Measurements from ENCODE around the gene CEP164. TPM values are rescaled to one million over a fixed set of nuclear protein-coding genes. Genes with fewer than 3 reads are reported as not detected.
A peak's percentile ranks its signal among the peaks of the same experiment; 100 is the strongest.

Gene CEP164
- total RNA-seq, 1 donor from 2014 or later, result 15.1 TPM

DNA sequence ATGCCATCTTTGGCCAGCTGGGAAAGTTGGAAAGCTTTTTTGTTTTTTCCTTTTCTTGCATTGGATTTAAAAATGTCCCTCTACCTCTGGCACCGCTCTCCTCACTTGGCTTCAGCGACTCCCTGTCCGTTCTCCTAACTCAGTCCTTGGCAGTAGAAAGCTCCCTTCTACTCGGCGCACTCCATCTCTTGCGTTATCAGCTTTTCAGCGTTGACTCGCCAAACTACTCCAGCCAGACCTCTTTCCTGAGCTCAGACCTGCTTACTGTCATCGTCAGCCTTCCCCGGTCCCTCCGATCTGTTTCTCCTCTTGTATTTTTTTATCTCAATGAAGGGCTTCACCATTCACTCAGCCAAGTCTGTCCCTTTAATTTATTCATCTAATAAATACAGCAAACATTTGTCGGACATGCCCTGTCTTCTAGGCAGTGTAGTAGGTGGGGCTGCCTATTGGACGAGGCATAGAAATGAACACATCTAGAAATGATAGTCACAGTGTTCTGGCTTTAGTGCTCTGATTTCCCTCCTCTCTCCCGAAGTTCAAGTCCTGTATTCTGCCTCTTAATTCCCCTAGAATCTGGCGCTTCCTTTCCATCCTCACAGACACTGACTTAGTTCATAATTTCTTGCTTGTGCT is 839 bp downstream of the CEP164 start:
- no peaks in the 10 kb centered on the region for H3K36me3 ChIP-seq
- peak in 1 of 2 donors; percentile 77 for DNase-seq (ENCODE audit: low spot score in 2 of 2)
- no peaks in the 10 kb centered on the region for H3K9me3 ChIP-seq
- no peaks in the 10 kb centered on the region for H3K27me3 ChIP-seq
- H3K4me3 ChIP-seq, result peak overlapping the region; percentile 82 to 87
- TF ChIP-seq, protein P1, sequence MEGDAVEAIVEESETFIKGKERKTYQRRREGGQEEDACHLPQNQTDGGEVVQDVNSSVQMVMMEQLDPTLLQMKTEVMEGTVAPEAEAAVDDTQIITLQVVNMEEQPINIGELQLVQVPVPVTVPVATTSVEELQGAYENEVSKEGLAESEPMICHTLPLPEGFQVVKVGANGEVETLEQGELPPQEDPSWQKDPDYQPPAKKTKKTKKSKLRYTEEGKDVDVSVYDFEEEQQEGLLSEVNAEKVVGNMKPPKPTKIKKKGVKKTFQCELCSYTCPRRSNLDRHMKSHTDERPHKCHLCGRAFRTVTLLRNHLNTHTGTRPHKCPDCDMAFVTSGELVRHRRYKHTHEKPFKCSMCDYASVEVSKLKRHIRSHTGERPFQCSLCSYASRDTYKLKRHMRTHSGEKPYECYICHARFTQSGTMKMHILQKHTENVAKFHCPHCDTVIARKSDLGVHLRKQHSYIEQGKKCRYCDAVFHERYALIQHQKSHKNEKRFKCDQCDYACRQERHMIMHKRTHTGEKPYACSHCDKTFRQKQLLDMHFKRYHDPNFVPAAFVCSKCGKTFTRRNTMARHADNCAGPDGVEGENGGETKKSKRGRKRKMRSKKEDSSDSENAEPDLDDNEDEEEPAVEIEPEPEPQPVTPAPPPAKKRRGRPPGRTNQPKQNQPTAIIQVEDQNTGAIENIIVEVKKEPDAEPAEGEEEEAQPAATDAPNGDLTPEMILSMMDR (IDR thresholded peaks at IDR 0.05), result no peak
- intact Hi-C loops (cut with DNase I), result loop anchor here (2.0 to 5.0 kb wide), 4 partner anchors 96 to 556 kb away; partner anchors contain the start of genes BUD13, PCSK7, RNF214 and ZPR1
- H3K27ac ChIP-seq, result peak overlapping the region; percentile 88 to 89
- peaks cover 0 to 6% of the 10 kb centered on the region in 2 donors for H3K4me1 ChIP-seq

DNA sequence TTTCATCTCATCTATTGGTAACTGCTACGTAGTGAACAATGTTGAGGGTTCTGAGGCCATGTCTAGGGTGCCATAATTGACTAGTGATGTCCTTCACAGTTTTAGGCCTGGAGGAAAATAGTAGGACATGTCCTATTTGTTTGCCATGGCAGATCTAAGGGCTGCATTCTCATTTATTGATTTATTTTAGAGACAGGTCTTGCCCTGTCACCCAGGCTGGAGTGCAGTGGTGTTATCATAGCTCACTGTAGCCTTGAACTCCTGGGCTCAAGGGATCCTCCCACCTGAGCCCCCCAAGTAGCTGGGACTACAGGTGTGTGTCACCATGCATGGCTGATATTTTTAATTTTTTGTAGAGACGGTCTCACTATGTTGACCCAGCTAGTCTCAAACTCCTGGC is 5.2 kb downstream of the CEP164 start:
- intact Hi-C loops (cut with DNase I), result no loop called here
- no peak overlapping the region for H3K27ac ChIP-seq
- peaks cover 0 to 9% of the 10 kb centered on the region in 2 donors for H3K36me3 ChIP-seq
- no peaks in the 10 kb centered on the region for H3K27me3 ChIP-seq
- DNase-seq (ENCODE audit: low spot score in 2 of 2), result no peak
- TF ChIP-seq, protein P1 (IDR thresholded peaks at IDR 0.05), result no peak
- H3K9me3 ChIP-seq, result no peaks in the 10 kb centered on the region
- H3K4me1 ChIP-seq, result peaks cover 0 to 6% of the 10 kb centered on the region in 2 donors
- no peak overlapping the region for H3K4me3 ChIP-seq

DNA sequence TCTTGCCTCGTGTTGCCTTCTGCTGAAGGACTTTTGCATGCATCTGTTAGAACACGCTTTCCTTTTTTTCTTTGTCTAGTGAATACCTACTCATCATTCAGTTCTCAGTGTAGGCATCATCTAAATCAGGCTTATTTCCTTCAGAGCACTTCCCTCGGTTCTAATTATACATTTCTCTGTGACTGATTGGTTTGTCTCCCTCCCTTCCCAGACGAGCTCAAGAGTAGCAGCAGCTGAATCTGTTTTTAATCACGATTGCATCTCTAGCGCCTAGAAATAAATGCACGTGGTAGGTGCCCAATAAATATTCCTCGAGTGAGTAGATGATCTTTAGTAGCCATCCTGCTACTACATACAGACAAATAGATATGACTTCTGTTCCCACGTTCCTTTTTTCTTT is 6.3 kb downstream of the CEP164 start:
- Histone ChIP-seq H3K27me3 (no peaks in the 10 kb centered on the region), H3K4me1 (peaks cover 0 to 4% of the 10 kb centered on the region in 2 donors), H3K27ac (no peak overlapping the region), H3K4me3 (no peak overlapping the region), H3K36me3 (peaks cover 7 to 20% of the 10 kb centered on the region in 2 donors), H3K9me3 (no peaks in the 10 kb centered on the region)
- intact Hi-C loops (cut with DNase I), result no loop called here
- TF ChIP-seq, protein P1 (IDR thresholded peaks at IDR 0.05), result no peak
- no peak for DNase-seq (ENCODE audit: low spot score in 2 of 2)

DNA sequence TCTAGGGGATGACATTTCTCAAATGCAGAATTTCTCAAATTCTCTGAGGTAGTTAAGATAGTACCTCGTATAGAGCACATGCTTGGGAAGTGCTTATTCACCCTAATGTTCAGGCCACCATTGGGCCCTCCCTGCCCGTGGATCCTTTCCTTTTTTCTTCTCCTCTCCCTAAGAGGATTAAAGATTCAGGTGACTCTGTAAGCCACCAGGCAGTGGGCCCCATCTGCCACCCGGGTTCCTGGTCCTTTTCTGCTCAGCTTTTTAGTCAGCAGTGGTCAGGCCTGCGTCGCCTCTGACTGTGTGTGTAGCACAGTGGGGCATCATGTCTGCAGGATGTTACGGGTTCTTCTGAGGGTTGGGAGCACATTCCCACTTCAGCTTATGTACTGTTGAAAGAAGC is 7.2 kb downstream of the CEP164 start:
- intact Hi-C loops (cut with DNase I), result no loop called here
- H3K4me1 ChIP-seq, result peaks cover 0 to 3% of the 10 kb centered on the region in 2 donors
- no peak for DNase-seq (ENCODE audit: low spot score in 2 of 2)
- no peaks in the 10 kb centered on the region for H3K9me3 ChIP-seq
- TF ChIP-seq, protein P1 (IDR thresholded peaks at IDR 0.05), result no peak
- H3K27ac ChIP-seq, result no peak overlapping the region
- H3K36me3 ChIP-seq, result peaks cover 10 to 27% of the 10 kb centered on the region in 2 donors
- H3K27me3 ChIP-seq, result no peaks in the 10 kb centered on the region
- H3K4me3 ChIP-seq, result no peak overlapping the region

DNA sequence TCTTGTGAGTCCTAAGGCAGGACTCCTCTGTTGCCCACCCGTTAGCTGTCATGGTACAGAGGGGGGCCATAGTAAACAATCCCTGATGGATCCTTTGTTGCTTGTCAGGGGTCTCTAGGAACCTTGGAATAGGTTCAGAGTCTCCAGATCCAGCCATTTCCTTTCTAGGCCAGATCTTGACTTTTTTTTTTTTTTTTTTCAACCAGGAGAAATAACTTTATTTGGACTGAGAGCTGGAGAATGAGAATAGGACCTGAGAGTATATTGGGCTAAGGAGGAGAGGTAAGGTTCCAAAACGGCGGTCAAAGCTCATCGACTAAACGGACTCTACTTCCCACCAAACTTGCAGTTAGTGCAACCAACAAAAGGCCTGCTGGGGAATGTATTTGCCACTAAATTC is 7.7 kb downstream of the CEP164 start:
- TF ChIP-seq, protein P1 (IDR thresholded peaks at IDR 0.05), result no peak
- H3K4me1 ChIP-seq, result no peaks in the 10 kb centered on the region
- intact Hi-C loops (cut with DNase I), result no loop called here
- peaks cover 15 to 32% of the 10 kb centered on the region in 2 donors for H3K36me3 ChIP-seq
- H3K9me3 ChIP-seq, result no peaks in the 10 kb centered on the region
- no peak overlapping the region for H3K4me3 ChIP-seq
- no peaks in the 10 kb centered on the region for H3K27me3 ChIP-seq
- no peak for DNase-seq (ENCODE audit: low spot score in 2 of 2)
- no peak overlapping the region for H3K27ac ChIP-seq
